AG04450 (cell line): ENCODE results near the gene DOK5. TPM values are rescaled to one million over a fixed set of nuclear protein-coding genes. Genes with fewer than 3 reads are reported as not detected.

Experiments
- CTCF ChIA-PET: fragments of 300-600, 350-600 bp; formaldehyde crosslinking; extraction: SDS; loops from one replicate; lab custom pipeline; 2022; ENCODE audit warnings: antibody characterized with exemption, inconsistent platforms; lab: Charles Lee
- POLR2A ChIA-PET: fragments of 350-600 bp; formaldehyde crosslinking; extraction: SDS; loops from one replicate; lab custom pipeline; 2021; ENCODE audit warnings: antibody characterized with exemption, inconsistent platforms; lab: Yijun Ruan, JAX
- DNase-seq: peaks from one replicate; pipeline ENCODE4 v3.0.0-alpha.2; 2011; ENCODE audit warnings: low read depth, low spot score
- H3K27ac ChIP-seq: one replicate; pipeline ENCODE4 v1.5.1; 2012; ENCODE audit warnings: low read depth, low read length, control low read depth
- H3K27me3 ChIP-seq: one replicate; pipeline ENCODE4 v1.6.0; 2012; ENCODE audit warnings: low read length; ENCODE audit not compliant: control insufficient read depth, insufficient read depth
- H3K4me3 ChIP-seq: 2 replicates; pipeline ENCODE4 v1.5.1; 2011; ENCODE audit warnings: mild to moderate bottlenecking, low read depth, low read length, control low read depth
- H3K9me3 ChIP-seq: 2 replicates; pipeline ENCODE4 v1.5.1; 2012; ENCODE audit warnings: low read length; ENCODE audit not compliant: control insufficient read depth, insufficient read depth
- CTCF ChIP-seq: IDR thresholded peaks from 2 replicates; pipeline ENCODE4 v1.5.1; 2011; ENCODE audit warnings: low read depth, low read length, control low read depth, inconsistent platforms
- polyA plus RNA-seq: library from polyadenylated mRNA; depleted of rRNA; stranded (reverse); fragments of >200 nt; gene quantifications from 2 replicates; pipeline ENCODE4 v1.2.3, GENCODE V29; 2011

The DOK5 gene
- polyA plus RNA-seq, 1 experiment = 1.9 TPM

- CTCF ChIA-PET = interaction anchor here (1.2 kb wide), 1 partner anchor 38 kb away, joined by 3 read pairs; no protein-coding TSS in a partner anchor
- TF ChIP-seq CTCF = no peak
- H3K4me3 ChIP-seq = no peak overlapping the region
- H3K9me3 ChIP-seq = no peaks in the 10 kb centered on the region
- H3K27ac ChIP-seq = no peak overlapping the region
- DNase-seq = no peak
- no peaks in the 10 kb centered on the region for H3K27me3 ChIP-seq
- POLR2A ChIA-PET = no interaction called here
Observed at GRCh38 chr20:54631059-54631458, 155.7 kb downstream of the DOK5 start.

DNA sequence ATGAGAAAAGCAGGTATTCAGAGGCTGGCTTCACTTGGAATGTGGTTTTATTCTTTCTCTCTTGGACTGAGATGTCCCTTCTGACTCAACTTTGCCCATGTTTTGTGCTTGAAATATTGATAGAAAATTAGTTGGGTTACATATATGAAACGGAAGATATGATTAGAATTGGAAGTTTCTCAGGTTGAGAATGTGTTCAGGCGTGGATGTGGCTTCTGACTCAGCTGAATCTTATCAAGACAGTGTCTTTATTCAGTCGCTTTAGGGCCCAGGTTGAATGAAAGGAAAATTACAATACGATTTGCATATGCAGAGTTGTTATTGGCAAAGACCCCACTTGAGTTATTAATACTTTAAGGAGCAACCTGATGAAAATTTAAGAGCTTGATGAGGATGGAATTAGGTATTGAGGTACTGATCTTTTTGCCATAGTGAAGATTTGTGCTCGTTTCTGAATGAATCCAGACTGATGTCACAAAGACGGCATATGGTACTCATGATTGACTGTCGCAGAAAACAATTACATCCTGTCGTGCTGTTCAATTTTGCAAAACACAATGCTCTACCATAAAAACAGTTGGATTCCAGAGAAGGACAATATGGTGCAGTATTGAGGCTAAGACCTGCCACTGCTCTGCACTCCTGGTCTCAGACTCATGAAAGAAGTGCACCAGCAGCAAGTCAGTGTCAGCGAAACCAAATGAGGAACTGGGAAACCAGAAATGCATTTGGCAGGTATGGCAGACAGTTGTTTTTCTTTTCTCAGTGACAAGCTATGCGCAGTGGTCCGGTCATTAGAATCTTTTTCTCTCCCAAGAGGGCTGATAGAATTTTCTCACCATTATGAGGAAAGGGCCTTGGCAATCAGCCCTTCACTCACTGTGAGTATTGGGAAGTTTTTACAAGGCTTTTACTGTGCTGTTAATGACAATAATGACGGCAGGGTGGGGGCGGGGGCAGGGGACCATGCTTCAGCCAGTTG is 158.3 kb downstream of the DOK5 start:
- ChIA-PET POLR2A (no interaction called here), CTCF (no interaction called here)
- Histone ChIP-seq H3K9me3 (no peaks in the 10 kb centered on the region), H3K4me3 (no peak overlapping the region), H3K27ac (no peak overlapping the region), H3K27me3 (no peaks in the 10 kb centered on the region)
- TF ChIP-seq CTCF = no peak
- no peak for DNase-seq

- H3K9me3 ChIP-seq = no peaks in the 10 kb centered on the region
Observed at GRCh38 chr20:54636575-54636974, 161.2 kb downstream of the DOK5 start.

GRCh38 chr20:54639941-54640340 is 164.5 kb downstream of the DOK5 start:
- Histone ChIP-seq H3K9me3 (no peaks in the 10 kb centered on the region), H3K4me3 (no peak overlapping the region), H3K27ac (no peak overlapping the region), H3K27me3 (no peaks in the 10 kb centered on the region)
- TF ChIP-seq CTCF = no peak
- DNase-seq = no peak
- ChIA-PET CTCF (interaction anchor here (1.3 to 2.2 kb wide), 2 partner anchors 10 to 421 kb away, joined by 3 to 7 read pairs; no protein-coding TSS in a partner anchor), POLR2A (no interaction called here)

More at GRCh38 chr20:54636575-54636974, 161.2 kb downstream of the DOK5 start:
- ChIA-PET CTCF (no interaction called here), POLR2A (no interaction called here)
- Histone ChIP-seq H3K4me3 (no peak overlapping the region), H3K27ac (no peak overlapping the region), H3K27me3 (no peaks in the 10 kb centered on the region)
- TF ChIP-seq CTCF = no peak
- DNase-seq = no peak

- CTCF ChIA-PET = interaction anchor here (0.7 to 2.2 kb wide), 3 partner anchors 10 to 441 kb away, joined by 3 to 7 read pairs (median 4); partner anchors contain the start of gene PFDN4
- Histone ChIP-seq H3K27me3 (no peaks in the 10 kb centered on the region), H3K4me3 (no peak overlapping the region), H3K27ac (no peak overlapping the region), H3K9me3 (no peaks in the 10 kb centered on the region)
- POLR2A ChIA-PET = no interaction called here
- no peak for DNase-seq
- TF ChIP-seq CTCF = no peak
Observed at GRCh38 chr20:54640800-54641199, 165.4 kb downstream of the DOK5 start.
